Measurements from ENCODE around the gene DENND5B.
"Not testable (repeated sequence)": the region's sequence is repeated elsewhere in the genome, so short reads cannot be mapped to it uniquely, and the experiment has no call there.

Gene DENND5B

GRCh38 chr12:31574367-31574766 is 16.6 kb downstream of the DENND5B start:
- peak overlapping the region; percentile 40 for H3K27ac ChIP-seq (ENCODE audit: low read depth, low read length)

GRCh38 chr12:31572900-31573600 is 17.9 kb downstream of the DENND5B start:
- Histone ChIP-seq H3K36me3 (ENCODE audit: control insufficient read depth, insufficient read depth, low read length) (no peaks in the 10 kb centered on the region), H3K9ac (ENCODE audit: low read depth, low read length) (no peak overlapping the region), H3K4me3 (ENCODE audit: low read depth, low read length) (no peak overlapping the region), H3K9me3 (ENCODE audit: control insufficient read depth, insufficient read depth, low read length) (no peaks in the 10 kb centered on the region), H3K27ac (ENCODE audit: low read depth, low read length) (peak overlapping the region; percentile 0), H3K4me1 (ENCODE audit: control insufficient read depth, insufficient read depth, low read length) (peaks cover 31% of the 10 kb centered on the region), H3K27me3 (ENCODE audit: control insufficient read depth, insufficient read depth, low read length) (no peaks in the 10 kb centered on the region)

More at GRCh38 chr12:31574367-31574766, 16.6 kb downstream of the DENND5B start:
- H3K9me3 ChIP-seq (ENCODE audit: control insufficient read depth, insufficient read depth, low read length); H3K27me3 ChIP-seq (ENCODE audit: control insufficient read depth, insufficient read depth, low read length); H3K4me3 ChIP-seq (ENCODE audit: low read depth, low read length); H3K36me3 ChIP-seq (ENCODE audit: control insufficient read depth, insufficient read depth, low read length); H3K9ac ChIP-seq (ENCODE audit: low read depth, low read length): not testable (repeated sequence)
- H3K4me1 ChIP-seq (ENCODE audit: control insufficient read depth, insufficient read depth, low read length): peaks cover 25% of the 10 kb centered on the region

DNA sequence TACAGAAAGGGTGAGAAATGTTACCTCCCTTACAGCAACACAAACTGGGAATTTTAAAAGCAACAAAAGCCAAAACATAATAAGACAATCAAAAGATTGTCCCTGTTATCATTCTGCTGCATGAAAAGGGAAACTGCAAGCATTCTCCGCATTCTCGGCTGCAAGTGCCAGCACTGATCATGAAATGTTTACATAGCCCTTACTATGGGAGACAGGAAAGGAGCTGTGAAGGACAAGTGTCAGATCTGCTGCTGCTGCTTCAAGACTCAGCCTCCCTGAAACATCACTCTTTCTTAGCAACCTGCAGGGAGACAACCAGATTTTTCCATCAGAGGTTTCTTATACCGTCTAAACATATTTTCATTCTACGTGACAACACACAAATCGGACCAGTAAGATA is 20.1 kb downstream of the DENND5B start:
- H3K4me1 ChIP-seq (ENCODE audit: control insufficient read depth, insufficient read depth, low read length): peaks cover 31% of the 10 kb centered on the region
- no peaks in the 10 kb centered on the region for H3K27me3 ChIP-seq (ENCODE audit: control insufficient read depth, insufficient read depth, low read length)
- H3K9me3 ChIP-seq (ENCODE audit: control insufficient read depth, insufficient read depth, low read length): no peaks in the 10 kb centered on the region
- peak overlapping the region; percentile 62 for H3K27ac ChIP-seq (ENCODE audit: low read depth, low read length)
- no peak overlapping the region for H3K9ac ChIP-seq (ENCODE audit: low read depth, low read length)
- H3K36me3 ChIP-seq (ENCODE audit: control insufficient read depth, insufficient read depth, low read length): no peaks in the 10 kb centered on the region
- no peak overlapping the region for H3K4me3 ChIP-seq (ENCODE audit: low read depth, low read length)

DNA sequence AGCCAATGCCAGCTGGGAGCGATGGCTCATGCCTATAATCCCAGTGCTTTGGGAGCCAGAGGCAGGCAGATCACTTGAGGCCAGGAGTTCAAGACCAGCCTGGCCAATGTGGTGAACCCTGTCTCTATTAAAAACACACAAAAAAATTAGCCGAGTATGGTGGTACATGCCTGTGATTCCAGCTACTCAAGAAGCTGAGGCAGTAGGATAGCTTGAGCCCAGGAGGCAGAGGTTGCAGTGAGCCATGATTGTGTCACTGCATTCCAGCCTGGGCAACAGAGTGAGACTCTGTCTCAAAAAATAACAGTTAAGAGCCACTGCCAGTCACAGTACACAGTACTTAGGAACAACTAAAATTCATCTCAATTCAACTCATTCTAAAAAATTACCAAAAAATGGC is 21.4 kb downstream of the DENND5B start:
- not testable (repeated sequence) for H3K4me3 ChIP-seq (ENCODE audit: low read depth, low read length); H3K9ac ChIP-seq (ENCODE audit: low read depth, low read length); H3K9me3 ChIP-seq (ENCODE audit: control insufficient read depth, insufficient read depth, low read length); H3K27ac ChIP-seq (ENCODE audit: low read depth, low read length); H3K27me3 ChIP-seq (ENCODE audit: control insufficient read depth, insufficient read depth, low read length); H3K36me3 ChIP-seq (ENCODE audit: control insufficient read depth, insufficient read depth, low read length)
- H3K4me1 ChIP-seq (ENCODE audit: control insufficient read depth, insufficient read depth, low read length): peaks cover 22% of the 10 kb centered on the region

DNA sequence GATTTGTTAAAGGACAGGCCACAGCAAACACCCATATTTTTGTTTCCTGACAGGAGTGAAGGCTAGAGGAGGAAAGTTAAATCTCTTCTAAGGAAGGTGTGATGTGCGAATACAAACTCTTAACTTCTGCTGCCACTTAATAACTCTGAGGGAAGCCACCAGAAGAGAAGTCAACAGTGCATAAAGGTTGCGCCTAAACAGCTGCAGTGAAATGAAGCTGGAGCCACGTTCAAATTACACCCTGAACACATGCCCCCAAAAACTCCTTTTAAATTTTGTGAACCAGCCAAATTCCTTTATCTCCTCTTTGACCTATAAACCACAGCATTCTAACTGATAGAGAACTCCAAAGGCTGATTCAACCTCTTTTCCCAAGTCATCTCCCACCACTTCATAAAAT is 22.4 kb downstream of the DENND5B start:
- H3K9me3 ChIP-seq (ENCODE audit: control insufficient read depth, insufficient read depth, low read length): no peaks in the 10 kb centered on the region
- no peak overlapping the region for H3K27ac ChIP-seq (ENCODE audit: low read depth, low read length)
- no peaks in the 10 kb centered on the region for H3K36me3 ChIP-seq (ENCODE audit: control insufficient read depth, insufficient read depth, low read length)
- H3K4me3 ChIP-seq (ENCODE audit: low read depth, low read length): no peak overlapping the region
- peaks cover 22% of the 10 kb centered on the region for H3K4me1 ChIP-seq (ENCODE audit: control insufficient read depth, insufficient read depth, low read length)
- H3K27me3 ChIP-seq (ENCODE audit: control insufficient read depth, insufficient read depth, low read length): no peaks in the 10 kb centered on the region
- H3K9ac ChIP-seq (ENCODE audit: low read depth, low read length): no peak overlapping the region

- no peak overlapping the region for H3K27ac ChIP-seq (ENCODE audit: low read depth, low read length)
- H3K27me3 ChIP-seq (ENCODE audit: control insufficient read depth, insufficient read depth, low read length): no peaks in the 10 kb centered on the region
- no peak overlapping the region for H3K4me3 ChIP-seq (ENCODE audit: low read depth, low read length)
- no peaks in the 10 kb centered on the region for H3K9me3 ChIP-seq (ENCODE audit: control insufficient read depth, insufficient read depth, low read length)
- H3K4me1 ChIP-seq (ENCODE audit: control insufficient read depth, insufficient read depth, low read length): peaks cover 14% of the 10 kb centered on the region
- H3K36me3 ChIP-seq (ENCODE audit: control insufficient read depth, insufficient read depth, low read length): no peaks in the 10 kb centered on the region
- no peak overlapping the region for H3K9ac ChIP-seq (ENCODE audit: low read depth, low read length)
These were observed 23.9 kb downstream of the DENND5B start for GRCh38 chr12:31567029-31567428.

GRCh38 chr12:31566547-31566946 is 24.4 kb downstream of the DENND5B start:
- H3K27ac ChIP-seq (ENCODE audit: low read depth, low read length): no peak overlapping the region
- no peaks in the 10 kb centered on the region for H3K36me3 ChIP-seq (ENCODE audit: control insufficient read depth, insufficient read depth, low read length)
- no peaks in the 10 kb centered on the region for H3K27me3 ChIP-seq (ENCODE audit: control insufficient read depth, insufficient read depth, low read length)
- no peak overlapping the region for H3K4me3 ChIP-seq (ENCODE audit: low read depth, low read length)
- H3K9me3 ChIP-seq (ENCODE audit: control insufficient read depth, insufficient read depth, low read length): no peaks in the 10 kb centered on the region
- H3K9ac ChIP-seq (ENCODE audit: low read depth, low read length): no peak overlapping the region
- H3K4me1 ChIP-seq (ENCODE audit: control insufficient read depth, insufficient read depth, low read length): peaks cover 14% of the 10 kb centered on the region

- no peak overlapping the region for H3K27ac ChIP-seq (ENCODE audit: low read depth, low read length)
- no peak overlapping the region for H3K9ac ChIP-seq (ENCODE audit: low read depth, low read length)
- no peaks in the 10 kb centered on the region for H3K9me3 ChIP-seq (ENCODE audit: control insufficient read depth, insufficient read depth, low read length)
- no peak overlapping the region for H3K4me3 ChIP-seq (ENCODE audit: low read depth, low read length)
- no peaks in the 10 kb centered on the region for H3K36me3 ChIP-seq (ENCODE audit: control insufficient read depth, insufficient read depth, low read length)
- H3K27me3 ChIP-seq (ENCODE audit: control insufficient read depth, insufficient read depth, low read length): no peaks in the 10 kb centered on the region
- H3K4me1 ChIP-seq (ENCODE audit: control insufficient read depth, insufficient read depth, low read length): peaks cover 14% of the 10 kb centered on the region
These were observed 28.2 kb downstream of the DENND5B start for GRCh38 chr12:31562594-31563328.

- Histone ChIP-seq H3K9ac (ENCODE audit: low read depth, low read length) (no peak overlapping the region), H3K27ac (ENCODE audit: low read depth, low read length) (peak overlapping the region; percentile 85), H3K9me3 (ENCODE audit: control insufficient read depth, insufficient read depth, low read length) (peaks cover 14% of the 10 kb centered on the region), H3K36me3 (ENCODE audit: control insufficient read depth, insufficient read depth, low read length) (no peaks in the 10 kb centered on the region), H3K4me3 (ENCODE audit: low read depth, low read length) (no peak overlapping the region), H3K4me1 (ENCODE audit: control insufficient read depth, insufficient read depth, low read length) (peaks cover 14% of the 10 kb centered on the region), H3K27me3 (ENCODE audit: control insufficient read depth, insufficient read depth, low read length) (no peaks in the 10 kb centered on the region)
These were observed 30.4 kb downstream of the DENND5B start for GRCh38 chr12:31560516-31560915.

- Histone ChIP-seq H3K27ac (ENCODE audit: low read depth, low read length) (no peak overlapping the region), H3K9ac (ENCODE audit: low read depth, low read length) (no peak overlapping the region), H3K9me3 (ENCODE audit: control insufficient read depth, insufficient read depth, low read length) (peaks cover 14% of the 10 kb centered on the region)
These were observed 32.4 kb downstream of the DENND5B start for GRCh38 chr12:31558521-31558920.

DNA sequence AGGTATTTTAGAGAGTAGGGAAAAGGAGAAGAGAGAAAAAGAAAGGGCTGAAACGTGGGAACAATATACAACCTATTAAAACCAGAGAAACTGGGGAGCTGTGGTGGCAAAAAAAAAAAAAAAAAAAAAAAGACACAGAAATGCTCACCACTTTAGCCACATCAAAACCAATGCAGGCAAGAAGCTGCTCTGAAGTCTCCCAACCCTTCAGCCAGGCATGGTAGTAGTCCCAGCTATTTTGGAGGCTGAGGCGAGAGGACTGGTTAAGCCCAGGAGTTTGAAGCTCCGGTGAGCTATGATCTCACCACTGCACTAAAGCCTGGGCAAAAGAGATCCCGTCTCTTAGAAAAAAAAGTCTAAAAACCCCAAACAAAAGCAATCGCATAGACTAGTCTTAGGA is 33.2 kb downstream of the DENND5B start:
- no peak overlapping the region for H3K27ac ChIP-seq (ENCODE audit: low read depth, low read length)
- no peak overlapping the region for H3K4me3 ChIP-seq (ENCODE audit: low read depth, low read length)
- no peaks in the 10 kb centered on the region for H3K36me3 ChIP-seq (ENCODE audit: control insufficient read depth, insufficient read depth, low read length)
- H3K9ac ChIP-seq (ENCODE audit: low read depth, low read length): no peak overlapping the region
- H3K9me3 ChIP-seq (ENCODE audit: control insufficient read depth, insufficient read depth, low read length): peaks cover 14% of the 10 kb centered on the region
- H3K27me3 ChIP-seq (ENCODE audit: control insufficient read depth, insufficient read depth, low read length): no peaks in the 10 kb centered on the region
- peaks cover 14% of the 10 kb centered on the region for H3K4me1 ChIP-seq (ENCODE audit: control insufficient read depth, insufficient read depth, low read length)

More at GRCh38 chr12:31558521-31558920, 32.4 kb downstream of the DENND5B start:
- H3K4me3 ChIP-seq (ENCODE audit: low read depth, low read length): no peak overlapping the region
- peaks cover 14% of the 10 kb centered on the region for H3K4me1 ChIP-seq (ENCODE audit: control insufficient read depth, insufficient read depth, low read length)
- no peaks in the 10 kb centered on the region for H3K27me3 ChIP-seq (ENCODE audit: control insufficient read depth, insufficient read depth, low read length)
- H3K36me3 ChIP-seq (ENCODE audit: control insufficient read depth, insufficient read depth, low read length): no peaks in the 10 kb centered on the region
